Central memory CD8-positive, alpha-beta T cell (primary cell): Measurements from ENCODE around the gene NEK6.

Experiments used
- ATAC-seq: fragments of 150-1000 bp; cut with Tn5 transposase; replicated peaks from 2 replicates; pipeline ENCODE4 v1.10.0; 2022; ENCODE audit warnings: mild to moderate bottlenecking, moderate FRiP score, moderate number of reproducible peaks; ENCODE audit not compliant: poor library complexity, severe bottlenecking; ENCODE audit errors: extremely low read depth
- DNase-seq, 2 donors: peaks; one replicate each; pipeline ENCODE4 v3.0.0; 2021; ENCODE audit warnings: low spot score in 2 of 2
- H3K27ac Mint-ChIP-seq: one replicate; pipeline ENCODE4 v1.8.0; 2022; ENCODE audit warnings: low read depth, mild to moderate bottlenecking, moderate library complexity, mixed read lengths
- H3K27me3 Mint-ChIP-seq: one replicate; pipeline ENCODE4 v1.8.0; 2022; ENCODE audit warnings: mixed read lengths
- H3K36me3 Mint-ChIP-seq: one replicate; pipeline ENCODE4 v1.8.0; 2022; ENCODE audit warnings: mild to moderate bottlenecking, moderate library complexity, mixed read lengths; ENCODE audit not compliant: insufficient read depth
- H3K4me1 Mint-ChIP-seq: one replicate; pipeline ENCODE4 v1.8.0; 2022; ENCODE audit warnings: mixed read lengths
- H3K4me3 Mint-ChIP-seq: one replicate; pipeline ENCODE4 v1.8.0; 2022; ENCODE audit warnings: mild to moderate bottlenecking, moderate library complexity, mixed read lengths
- H3K9me3 Mint-ChIP-seq: one replicate; pipeline ENCODE4 v1.8.0; 2022; ENCODE audit warnings: mixed read lengths

The NEK6 gene

DNA sequence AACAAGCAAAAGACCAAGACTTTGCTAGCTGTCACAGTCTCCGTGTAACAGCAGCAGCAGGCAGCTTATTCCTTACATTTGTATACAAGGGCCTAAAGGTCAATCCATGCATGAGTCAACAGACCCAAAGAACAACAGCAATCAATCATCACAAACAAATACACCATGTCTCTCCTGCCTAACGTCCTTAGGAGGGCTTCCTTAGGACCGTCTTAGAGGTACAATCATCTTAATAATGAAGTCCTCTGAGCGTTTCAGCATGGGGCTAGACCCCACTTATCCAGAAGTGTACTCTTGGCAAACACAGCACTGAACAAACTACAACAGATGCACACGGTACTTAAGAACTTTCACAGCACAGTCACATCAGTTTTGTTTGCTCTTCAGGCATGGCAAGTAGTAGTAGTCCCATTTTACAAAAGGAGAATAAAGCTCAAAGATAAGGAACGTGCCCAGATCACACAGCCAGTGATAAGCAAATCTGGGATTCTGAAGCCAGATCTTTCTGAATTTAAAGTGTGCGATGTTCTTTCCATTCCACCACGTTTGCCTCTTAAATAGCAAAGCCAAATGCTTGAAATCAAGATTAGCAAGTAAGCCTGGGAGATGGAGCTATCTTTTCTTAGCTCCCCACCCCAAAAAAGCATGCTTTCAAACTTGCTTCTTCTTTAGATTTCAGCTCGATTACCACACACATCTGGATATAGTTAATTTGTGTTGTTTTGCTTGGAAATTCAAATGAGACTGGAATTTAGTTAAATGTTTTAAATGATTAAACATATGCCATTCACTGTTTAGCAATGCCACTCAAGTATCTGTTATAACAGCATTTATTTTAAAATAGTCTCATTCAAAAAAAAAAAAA is 133.3 kb downstream of the NEK6 start:
- no peaks in the 10 kb centered on the region for H3K9me3 Mint-ChIP-seq
- peaks cover 8% of the 10 kb centered on the region for H3K36me3 Mint-ChIP-seq
- ATAC-seq (no peak), DNase-seq (no peak)
- H3K4me1 Mint-ChIP-seq: peaks cover 47% of the 10 kb centered on the region
- no peak overlapping the region for H3K4me3 Mint-ChIP-seq
- H3K27me3 Mint-ChIP-seq: no peaks in the 10 kb centered on the region
- H3K27ac Mint-ChIP-seq: no peak overlapping the region

DNA sequence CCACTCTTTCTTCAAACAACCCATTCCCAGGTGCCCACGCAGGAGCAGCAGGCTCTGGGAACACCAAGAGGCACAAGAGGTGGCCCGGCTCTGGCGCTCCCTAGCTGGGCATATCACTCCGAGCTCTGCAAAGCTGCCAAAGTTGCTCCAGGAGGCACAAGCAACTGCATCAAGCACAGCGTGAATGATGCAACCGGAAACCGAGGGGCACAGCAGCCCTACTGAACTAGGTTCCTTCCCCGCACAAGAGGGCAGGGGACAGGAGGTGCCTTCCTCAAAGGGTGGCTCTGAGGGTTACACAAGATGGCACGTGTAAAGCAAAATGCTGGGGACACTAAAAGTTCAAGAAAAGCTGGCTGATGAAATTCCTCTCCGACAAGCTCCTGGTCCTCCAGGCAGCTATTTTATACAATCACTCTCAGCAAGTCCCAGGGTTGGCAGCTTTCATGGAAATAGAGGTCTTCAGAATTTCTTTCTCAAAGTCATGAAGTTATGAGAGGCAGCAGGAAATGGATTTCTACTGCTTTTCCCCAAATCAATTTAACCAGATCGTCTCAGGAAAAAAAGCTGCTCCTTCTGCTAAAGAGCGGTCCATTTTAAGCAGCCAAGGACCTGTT is 134.6 kb downstream of the NEK6 start:
- DNase-seq: no peak
- Mint-ChIP-seq H3K4me3 (no peak overlapping the region), H3K4me1 (peaks cover 50% of the 10 kb centered on the region), H3K9me3 (no peaks in the 10 kb centered on the region), H3K27ac (no peak overlapping the region), H3K36me3 (peaks cover 8% of the 10 kb centered on the region), H3K27me3 (no peaks in the 10 kb centered on the region)
- no peak for ATAC-seq

DNA sequence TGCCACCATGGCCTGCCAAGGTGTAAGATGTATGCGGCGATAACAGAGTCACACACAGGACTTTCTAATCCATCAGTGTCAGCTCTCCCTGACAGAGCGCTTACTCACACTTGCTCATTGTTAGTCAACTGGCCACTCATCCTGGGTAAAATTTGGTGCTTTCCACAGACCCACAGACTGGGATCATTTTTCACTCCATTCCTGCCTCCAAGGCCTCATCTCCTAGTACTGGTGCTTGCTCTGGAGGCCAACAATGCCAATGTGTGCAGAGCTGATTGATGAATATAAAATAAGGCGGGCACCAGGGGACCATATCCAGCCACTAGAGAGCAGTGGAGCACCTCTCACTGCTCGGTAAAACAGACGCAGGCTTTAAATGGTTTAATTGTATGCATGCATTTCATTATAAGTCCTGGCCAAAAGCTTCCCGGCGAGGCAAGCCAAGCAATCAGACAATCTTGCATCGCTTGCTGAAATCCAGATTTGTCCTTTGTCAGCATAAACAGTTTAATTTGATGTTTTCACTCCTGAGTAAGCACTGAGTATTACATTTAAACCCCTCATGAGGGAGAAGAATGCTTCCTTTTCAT is 135.2 kb downstream of the NEK6 start:
- Mint-ChIP-seq H3K27me3 (no peaks in the 10 kb centered on the region), H3K27ac (no peak overlapping the region), H3K4me1 (peaks cover 46% of the 10 kb centered on the region), H3K4me3 (no peak overlapping the region), H3K9me3 (no peaks in the 10 kb centered on the region), H3K36me3 (peaks cover 8% of the 10 kb centered on the region)
- no peak for ATAC-seq
- no peak for DNase-seq

DNA sequence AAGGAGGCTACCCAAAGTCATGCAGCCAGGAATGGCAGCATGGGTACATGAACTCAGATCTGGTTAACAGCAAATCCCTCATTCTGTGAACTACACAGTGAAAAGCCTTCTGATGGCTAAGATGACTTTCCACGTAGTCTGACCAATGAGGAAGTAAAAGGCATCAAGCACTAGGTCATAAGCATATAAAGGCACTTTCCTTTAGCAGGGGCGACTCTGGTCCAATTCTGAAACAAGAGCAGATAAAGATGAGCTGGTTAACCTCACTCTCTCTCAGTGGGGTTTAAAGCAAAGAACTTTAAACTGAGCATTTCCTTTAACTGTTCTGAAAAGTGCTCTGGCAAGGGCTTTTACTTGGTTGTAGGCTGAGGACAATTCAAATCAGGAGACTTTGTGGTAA is 136.4 kb downstream of the NEK6 start:
- H3K27me3 Mint-ChIP-seq: no peaks in the 10 kb centered on the region

DNA sequence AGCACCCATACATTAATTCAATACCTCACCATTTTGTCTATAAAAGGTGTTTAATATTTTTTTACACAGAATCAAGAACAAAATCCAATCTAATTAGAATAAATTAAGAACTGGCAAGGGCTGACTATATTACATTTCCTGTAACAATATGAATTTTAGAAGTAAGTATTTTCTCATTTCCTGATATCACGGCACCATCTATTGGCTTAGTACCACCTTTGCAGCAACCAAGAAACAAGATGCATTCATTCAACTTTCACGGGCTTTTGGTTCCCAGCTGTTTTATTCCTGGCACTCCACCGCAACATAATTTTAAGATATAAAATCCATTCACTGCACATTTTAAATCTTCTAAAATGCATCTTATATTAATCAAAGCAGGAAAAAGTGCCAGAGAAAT is 136.8 kb downstream of the NEK6 start:
- H3K36me3 Mint-ChIP-seq: peaks cover 9% of the 10 kb centered on the region
- peak overlapping the region; percentile 53 for H3K27ac Mint-ChIP-seq
- no peak overlapping the region for H3K4me3 Mint-ChIP-seq
- ATAC-seq: no peak
- H3K4me1 Mint-ChIP-seq: peaks cover 45% of the 10 kb centered on the region
- no peaks in the 10 kb centered on the region for H3K9me3 Mint-ChIP-seq
- no peaks in the 10 kb centered on the region for H3K27me3 Mint-ChIP-seq
- DNase-seq: no peak

More for the DNA sequence above, 136.4 kb downstream of the NEK6 start:
- no peaks in the 10 kb centered on the region for H3K9me3 Mint-ChIP-seq
- H3K27ac Mint-ChIP-seq: no peak overlapping the region
- peaks cover 11% of the 10 kb centered on the region for H3K36me3 Mint-ChIP-seq
- DNase-seq: no peak
- no peak for ATAC-seq
- H3K4me1 Mint-ChIP-seq: peaks cover 46% of the 10 kb centered on the region
- no peak overlapping the region for H3K4me3 Mint-ChIP-seq

DNA sequence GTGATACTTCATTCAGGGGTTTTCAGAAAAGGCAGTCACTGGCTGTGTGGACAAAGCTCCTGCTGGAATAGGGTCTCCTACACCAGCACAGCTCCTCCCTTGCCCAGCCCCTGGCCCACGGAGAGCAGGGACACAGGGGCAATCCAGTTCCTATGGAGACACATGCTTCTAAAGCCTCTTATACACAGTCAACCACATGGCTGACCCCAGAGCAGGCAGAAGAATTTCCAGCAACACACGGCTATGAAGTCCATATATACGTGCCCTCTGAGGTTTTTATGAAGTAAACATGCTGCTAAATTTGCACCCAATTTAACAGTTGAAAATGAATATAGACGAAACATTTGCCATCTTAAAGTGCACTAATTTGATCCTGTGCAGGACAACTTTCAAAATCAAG is 138.1 kb downstream of the NEK6 start:
- no peak overlapping the region for H3K27ac Mint-ChIP-seq
- H3K36me3 Mint-ChIP-seq: peaks cover 14% of the 10 kb centered on the region
- DNase-seq (no peak), ATAC-seq (no peak)
- peaks cover 46% of the 10 kb centered on the region for H3K4me1 Mint-ChIP-seq
- H3K4me3 Mint-ChIP-seq: no peak overlapping the region
- H3K27me3 Mint-ChIP-seq: no peaks in the 10 kb centered on the region
- no peaks in the 10 kb centered on the region for H3K9me3 Mint-ChIP-seq

DNA sequence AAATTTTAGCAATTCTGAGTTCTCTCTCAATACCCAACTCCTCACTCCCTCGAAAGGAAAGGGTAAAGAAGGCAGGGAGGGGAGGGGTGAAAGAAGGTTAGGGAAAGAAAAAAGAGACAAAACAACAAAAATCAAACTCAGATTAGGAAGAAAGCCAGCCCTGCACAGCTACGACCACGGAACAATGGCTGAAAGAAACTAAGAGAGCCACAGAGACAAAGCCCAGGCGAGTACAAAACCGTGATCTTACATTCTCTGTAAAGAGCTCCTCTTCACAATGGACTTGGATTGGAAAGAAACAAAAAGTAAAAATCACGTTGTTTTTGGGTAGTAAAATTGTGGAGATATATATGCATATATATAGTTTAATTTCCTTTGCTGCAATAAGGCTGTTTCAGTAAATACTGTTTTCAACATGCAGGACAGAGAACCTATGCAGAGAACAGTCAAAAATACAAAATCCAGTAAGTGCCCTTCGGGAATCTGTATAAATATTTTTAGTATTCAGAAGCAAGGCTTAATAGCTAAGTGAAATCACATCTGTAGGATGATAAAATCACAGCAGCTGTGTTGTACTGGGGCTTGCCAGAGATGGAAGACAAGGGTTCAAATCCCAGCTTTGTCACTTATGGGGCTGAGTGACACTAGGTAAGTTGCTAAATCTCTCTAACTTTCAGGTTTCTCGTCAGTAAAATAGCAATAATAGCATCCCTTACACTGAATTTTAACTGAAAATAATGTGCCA is 140.6 kb downstream of the NEK6 start:
- peaks cover 58% of the 10 kb centered on the region for H3K4me1 Mint-ChIP-seq
- H3K4me3 Mint-ChIP-seq: no peak overlapping the region
- H3K9me3 Mint-ChIP-seq: no peaks in the 10 kb centered on the region
- H3K27me3 Mint-ChIP-seq: no peaks in the 10 kb centered on the region
- H3K36me3 Mint-ChIP-seq: peaks cover 27% of the 10 kb centered on the region
- ATAC-seq (no peak), DNase-seq (no peak)
- H3K27ac Mint-ChIP-seq: no peak overlapping the region

DNA sequence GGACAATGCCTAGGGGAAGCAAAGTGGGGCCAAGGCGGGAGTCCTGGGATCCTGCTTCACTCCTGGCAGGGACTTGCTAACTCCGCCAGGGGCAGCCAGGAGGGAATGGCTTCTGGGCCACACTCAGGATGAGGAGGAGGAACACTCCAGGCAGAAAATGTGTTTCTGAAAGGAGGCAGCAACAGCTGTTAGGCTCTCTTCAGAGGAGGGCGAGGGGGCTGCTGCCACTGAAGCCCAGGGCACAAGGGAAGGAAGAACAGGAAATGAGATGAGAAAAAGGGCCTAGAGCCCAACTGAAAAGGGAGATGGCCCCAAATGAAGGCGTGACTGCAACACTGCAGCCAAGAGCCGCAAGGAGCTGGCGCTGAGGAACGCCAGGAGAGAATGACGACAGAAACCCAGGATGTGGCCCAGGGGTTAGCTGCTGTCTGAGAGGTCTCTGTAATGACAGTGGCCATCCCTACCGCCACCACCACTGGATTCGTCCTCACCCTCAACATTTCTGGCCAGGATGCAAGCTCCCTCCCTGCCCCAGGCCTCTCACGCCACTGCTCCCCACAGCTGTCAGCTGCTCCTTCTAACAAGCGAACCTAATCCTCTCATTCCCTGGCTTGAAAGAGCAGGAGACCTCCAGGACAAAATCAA is 141.7 kb downstream of the NEK6 start:
- H3K4me1 Mint-ChIP-seq: peaks cover 61% of the 10 kb centered on the region
- no peaks in the 10 kb centered on the region for H3K9me3 Mint-ChIP-seq
- no peak overlapping the region for H3K4me3 Mint-ChIP-seq
- ATAC-seq (no peak), DNase-seq (no peak)
- no peaks in the 10 kb centered on the region for H3K27me3 Mint-ChIP-seq
- H3K36me3 Mint-ChIP-seq: peaks cover 35% of the 10 kb centered on the region
- H3K27ac Mint-ChIP-seq: peak overlapping the region; percentile 67

DNA sequence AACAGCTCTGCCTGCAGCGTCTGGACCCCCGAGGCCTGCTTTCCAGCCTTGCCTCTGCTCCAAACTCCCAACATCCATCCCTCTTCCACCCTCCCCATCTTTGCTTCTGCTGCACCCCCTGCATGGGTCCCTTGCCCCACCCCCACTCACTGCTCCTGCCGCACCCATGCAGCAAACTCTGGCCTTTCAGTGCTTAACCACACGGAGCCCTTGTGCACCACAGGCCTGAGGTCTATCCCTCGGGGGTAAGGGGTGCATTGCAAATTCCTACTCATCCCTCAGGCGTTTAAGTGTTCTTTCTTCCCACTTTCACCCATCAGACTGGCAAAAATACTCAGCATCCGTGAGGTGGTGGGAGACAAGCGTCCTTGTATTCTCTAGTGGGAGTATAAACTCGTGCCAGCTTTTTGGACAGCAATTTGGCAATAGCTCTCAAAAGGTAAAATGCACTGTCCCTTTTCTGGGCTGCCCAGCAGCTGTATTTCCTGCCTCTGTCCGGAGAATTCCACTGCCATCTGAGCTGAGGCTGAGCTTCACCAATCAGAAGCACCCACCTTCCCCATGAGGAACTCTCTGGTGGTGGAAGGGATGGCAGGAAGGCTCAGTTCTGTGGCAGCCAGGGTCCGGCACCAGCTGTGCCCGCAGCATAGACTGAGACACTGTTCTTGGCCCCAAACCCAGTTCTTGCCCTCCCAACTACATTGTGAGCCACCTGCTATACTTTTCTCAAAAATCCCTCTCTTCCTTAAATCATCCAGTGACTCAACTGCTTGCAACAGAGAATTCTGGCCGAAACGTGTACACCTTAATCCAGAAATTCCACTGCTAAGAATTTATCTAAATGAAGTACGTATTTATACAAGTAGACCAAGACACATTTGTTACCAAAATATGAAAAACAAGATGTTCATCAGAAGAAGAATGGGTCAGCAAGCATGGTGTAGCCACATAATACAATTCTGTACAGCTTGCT is 142.5 kb downstream of the NEK6 start:
- no peak for DNase-seq
- Mint-ChIP-seq H3K4me3 (no peak overlapping the region), H3K27me3 (no peaks in the 10 kb centered on the region), H3K27ac (peak overlapping the region; percentile 67), H3K4me1 (peaks cover 54% of the 10 kb centered on the region), H3K36me3 (peaks cover 41% of the 10 kb centered on the region), H3K9me3 (no peaks in the 10 kb centered on the region)
- no peak for ATAC-seq
